ENCODE measurements around the gene CREB5. TPM values are rescaled to one million over a fixed set of nuclear protein-coding genes. Genes with fewer than 3 reads are reported as not detected.

Gene CREB5
- total and polyA plus RNA-seq, 2 donors (not counting 3 experiments of a cell fraction or from before 2014, with no cell fraction given), result 19.6 to 28.4 TPM

DNA sequence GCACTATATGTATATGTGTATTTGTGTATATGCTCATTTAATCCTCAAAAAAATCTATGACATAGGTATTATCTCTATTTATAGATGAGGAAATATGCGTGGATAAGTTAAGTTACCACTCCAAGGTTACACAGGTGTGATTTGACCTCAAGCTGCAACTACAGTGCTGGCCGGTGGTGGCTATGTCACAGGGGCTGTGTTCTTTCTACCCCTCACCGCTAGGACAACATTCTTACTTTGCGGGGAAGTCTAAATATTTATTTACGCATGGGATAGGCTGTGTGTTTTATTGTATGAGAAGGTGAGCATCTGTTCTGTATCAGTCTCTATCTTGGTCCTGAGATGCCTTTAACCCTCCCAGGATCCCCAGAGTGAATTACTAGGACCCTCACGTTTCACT lies 60.0 kb downstream of the CREB5 start:
- Histone ChIP-seq H3K9me3 (replicated peaks; ENCODE audit: control insufficient read depth, insufficient read depth, low read length) (no peaks in the 10 kb centered on the region), H3K4me1 (ENCODE audit: control insufficient read depth, extremely low read depth, insufficient read depth, low read length) (no peaks in the 10 kb centered on the region), H2AFZ (ENCODE audit: low read depth, low read length) (no peak overlapping the region), H3K9ac (replicated peaks; ENCODE audit: extremely low read depth, insufficient read depth, low read length) (no peak overlapping the region), H4K20me1 (replicated peaks; ENCODE audit: control insufficient read depth, extremely low read depth, insufficient read depth, low read length) (no peaks in the 10 kb centered on the region), H3K9me1 (replicated peaks; ENCODE audit: control insufficient read depth, extremely low read depth, insufficient read depth, low read length) (no peaks in the 10 kb centered on the region), H3K4me3 (replicated peaks in 1 of 3; ENCODE audit: insufficient read depth in 1 of 3, low read depth in 1 of 3, low read length in 3 of 3) (no peak overlapping the region), H3K4me2 (ENCODE audit: insufficient read depth, low read length) (no peak overlapping the region), H3K36me3 (ENCODE audit: control insufficient read depth in 2 of 2, extremely low read depth in 1 of 2, insufficient read depth in 2 of 2, low read length in 2 of 2) (no peaks in the 10 kb centered on the region), H3K27ac (ENCODE audit: insufficient read depth, low read depth, low read length) (no peak overlapping the region), H3K27me3 (ENCODE audit: control insufficient read depth in 2 of 2, insufficient read depth in 2 of 2, low read length in 2 of 2) (peaks cover 3 to 4% of the 10 kb centered on the region in 2 experiments), H3K79me2 (ENCODE audit: control insufficient read depth, insufficient read depth, low read length) (no peaks in the 10 kb centered on the region)
- FAIRE-seq, result no peak
- intact Hi-C loops (cut with micrococcal nuclease), result no loop called here
- ChIA-PET CTCF (no interaction called here), POLR2A (no interaction called here)
- no peak for DNase-seq (ENCODE audit: low read depth, low spot score)
- no peak for TF ChIP-seq POLR2A (IDR thresholded peaks at IDR 0.05; ENCODE audit: low read depth, low read length)
- TF ChIP-seq GATA2 (IDR thresholded peaks at IDR 0.05; ENCODE audit: insufficient read depth, insufficient read length, low read depth, low read length), result no peak
- TF ChIP-seq EZH2 (IDR thresholded peaks at IDR 0.05; ENCODE audit: borderline replicate concordance, low read depth, low read length, severe bottlenecking), result no peak
- TF ChIP-seq MYC (IDR thresholded peaks at IDR 0.05; ENCODE audit: low read depth, low read length), result no peak
- TF ChIP-seq, protein P1, sequence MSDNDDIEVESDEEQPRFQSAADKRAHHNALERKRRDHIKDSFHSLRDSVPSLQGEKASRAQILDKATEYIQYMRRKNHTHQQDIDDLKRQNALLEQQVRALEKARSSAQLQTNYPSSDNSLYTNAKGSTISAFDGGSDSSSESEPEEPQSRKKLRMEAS (IDR thresholded peaks at IDR 0.05; ENCODE audit: insufficient read depth, insufficient read length), result no peak
- TF ChIP-seq FOS (IDR thresholded peaks at IDR 0.05; ENCODE audit: borderline replicate concordance, insufficient read depth, low read length), result no peak
- TF ChIP-seq POLR2AphosphoS5 (IDR thresholded peaks at IDR 0.05; ENCODE audit: insufficient read depth, low read depth, low read length), result no peak
- TF ChIP-seq JUN (IDR thresholded peaks at IDR 0.05; ENCODE audit: borderline replicate concordance, insufficient read depth, insufficient read length, low read depth), result no peak
- TF ChIP-seq, protein P2, sequence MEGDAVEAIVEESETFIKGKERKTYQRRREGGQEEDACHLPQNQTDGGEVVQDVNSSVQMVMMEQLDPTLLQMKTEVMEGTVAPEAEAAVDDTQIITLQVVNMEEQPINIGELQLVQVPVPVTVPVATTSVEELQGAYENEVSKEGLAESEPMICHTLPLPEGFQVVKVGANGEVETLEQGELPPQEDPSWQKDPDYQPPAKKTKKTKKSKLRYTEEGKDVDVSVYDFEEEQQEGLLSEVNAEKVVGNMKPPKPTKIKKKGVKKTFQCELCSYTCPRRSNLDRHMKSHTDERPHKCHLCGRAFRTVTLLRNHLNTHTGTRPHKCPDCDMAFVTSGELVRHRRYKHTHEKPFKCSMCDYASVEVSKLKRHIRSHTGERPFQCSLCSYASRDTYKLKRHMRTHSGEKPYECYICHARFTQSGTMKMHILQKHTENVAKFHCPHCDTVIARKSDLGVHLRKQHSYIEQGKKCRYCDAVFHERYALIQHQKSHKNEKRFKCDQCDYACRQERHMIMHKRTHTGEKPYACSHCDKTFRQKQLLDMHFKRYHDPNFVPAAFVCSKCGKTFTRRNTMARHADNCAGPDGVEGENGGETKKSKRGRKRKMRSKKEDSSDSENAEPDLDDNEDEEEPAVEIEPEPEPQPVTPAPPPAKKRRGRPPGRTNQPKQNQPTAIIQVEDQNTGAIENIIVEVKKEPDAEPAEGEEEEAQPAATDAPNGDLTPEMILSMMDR (IDR thresholded peaks at IDR 0.05; ENCODE audit: extremely low read depth in 1 of 2, insufficient read depth in 1 of 2, low read depth in 1 of 2, low read length in 2 of 2), result no peak
- dilution Hi-C loops (cut with MboI; ENCODE audit: extremely low pct_ligation_motif_present, low sequenced_read_pairs), result no loop called here
- BruUV-seq (replicated peaks), result no TSS peak

Measured in endothelial cell of umbilical vein (primary cell).